Measurements from ENCODE around the gene RARRES2.

GRCh38 chr7:150373049-150373801 is 31.8 kb upstream of the RARRES2 start:
- TF ChIP-seq ZC3H11A (IDR thresholded peaks at IDR 0.05) (no peak), REST (IDR thresholded peaks at IDR 0.05) (no peak), CBX2 (IDR thresholded peaks at IDR 0.05; ENCODE audit: borderline replicate concordance, low read depth) (no peak), CTCF (IDR thresholded peaks at IDR 0.05) (no peak), CHD4 (IDR thresholded peaks at IDR 0.05; ENCODE audit: borderline replicate concordance) (no peak), RCOR1 (IDR thresholded peaks at IDR 0.05; ENCODE audit: low read depth, low read length) (no peak), POLR2A (IDR thresholded peaks at IDR 0.05; ENCODE audit: low read length) (no peak), JUNB (IDR thresholded peaks at IDR 0.05) (no peak), EHF (CRISPR knock-in tag; IDR thresholded peaks at IDR 0.05) (no peak), KDM5A (IDR thresholded peaks at IDR 0.05) (no peak), MAX (IDR thresholded peaks at IDR 0.05) (no peak), KDM1A (IDR thresholded peaks at IDR 0.05; ENCODE audit: low read depth) (no peak)

All from A549 (cell line).